ACC112 (cell line): Measurements from ENCODE around the gene MLF2.
A peak's percentile ranks its signal among the peaks of the same experiment; 100 is the strongest.

Source experiments
- H2AFZ ChIP-seq: fragments of 200-600 bp; sonication (generic); one replicate; pipeline ENCODE4 v1.6.0; 2017; ENCODE audit warnings: antibody characterized with exemption, low read length; ENCODE audit not compliant: unreplicated experiment
- H3K27ac ChIP-seq: fragments of 200-600 bp; sonication (generic); 2 replicates; pipeline ENCODE4 v1.5.1; 2014; ENCODE audit warnings: low read depth, mild to moderate bottlenecking, antibody characterized with exemption, low read length, moderate library complexity
- H3K27me3 ChIP-seq: fragments of 200-600 bp; sonication (generic); 2 replicates; pipeline ENCODE4 v1.6.1; 2014; ENCODE audit warnings: mild to moderate bottlenecking, antibody characterized with exemption, low read length, moderate library complexity, mixed read lengths; ENCODE audit not compliant: insufficient read depth
- H3K36me3 ChIP-seq: fragments of 200-600 bp; sonication (generic); 2 replicates; pipeline ENCODE4 v1.6.1; 2016; ENCODE audit warnings: mild to moderate bottlenecking, antibody characterized with exemption, low read length, moderate library complexity, mixed read lengths; ENCODE audit not compliant: insufficient read depth
- H3K4me1 ChIP-seq: fragments of 200-600 bp; sonication (generic); one replicate; pipeline ENCODE4 v1.6.1; 2016; ENCODE audit warnings: low read length, mixed read lengths; ENCODE audit not compliant: insufficient read depth, unreplicated experiment, control insufficient read depth
- H3K4me3 ChIP-seq: fragments of 200-600 bp; sonication (generic); 2 replicates; pipeline ENCODE4 v1.5.1; 2014; ENCODE audit warnings: mild to moderate bottlenecking, low read depth, low read length
- H3K79me2 ChIP-seq: fragments of 200-600 bp; sonication (generic); one replicate; pipeline ENCODE4 v1.6.0; 2016; ENCODE audit warnings: low read length; ENCODE audit not compliant: control insufficient read depth, unreplicated experiment, insufficient read depth

The MLF2 gene

DNA sequence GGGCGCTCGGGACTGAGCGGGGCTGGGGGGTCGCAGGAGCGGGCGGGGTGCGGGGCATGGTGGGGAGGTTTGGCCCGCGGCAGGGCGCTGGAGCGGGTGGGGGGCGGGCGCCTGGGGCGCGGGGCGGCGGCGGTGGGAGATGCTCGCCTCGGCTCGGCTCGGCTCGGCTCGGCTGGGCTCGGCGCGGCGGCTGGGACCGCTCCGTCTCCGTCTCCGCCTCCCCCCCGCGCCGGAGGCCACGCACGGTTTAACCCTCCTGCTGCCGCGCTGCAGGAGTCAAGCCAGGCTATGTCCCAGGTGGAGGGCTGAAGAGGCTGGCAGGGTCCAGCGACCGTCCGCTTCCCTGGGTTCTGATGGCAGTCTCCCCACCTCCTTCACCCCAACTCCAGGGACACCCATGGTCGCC, 52.3 kb downstream of the MLF2 start, which contains the start of gene PIANP:
Gene PIANP (minus strand): TSS at position 170 of the 406 bp plus-strand sequence. CDS start 2,754 bp downstream, outside the sequence.
- H3K4me3 ChIP-seq, result peak within 1 kb of the TSS; percentile 77
- H2AFZ ChIP-seq, result peak within 1 kb of the TSS; percentile 84
- H3K4me1 ChIP-seq, result peaks cover 6% of the 10 kb centered on the region
- no peak within 1 kb of the TSS for H3K27ac ChIP-seq
- H3K79me2 ChIP-seq, result no peaks in the 10 kb centered on the region
- no peaks in the 10 kb centered on the region for H3K36me3 ChIP-seq
- H3K27me3 ChIP-seq, result peaks cover 48% of the 10 kb centered on the region

DNA sequence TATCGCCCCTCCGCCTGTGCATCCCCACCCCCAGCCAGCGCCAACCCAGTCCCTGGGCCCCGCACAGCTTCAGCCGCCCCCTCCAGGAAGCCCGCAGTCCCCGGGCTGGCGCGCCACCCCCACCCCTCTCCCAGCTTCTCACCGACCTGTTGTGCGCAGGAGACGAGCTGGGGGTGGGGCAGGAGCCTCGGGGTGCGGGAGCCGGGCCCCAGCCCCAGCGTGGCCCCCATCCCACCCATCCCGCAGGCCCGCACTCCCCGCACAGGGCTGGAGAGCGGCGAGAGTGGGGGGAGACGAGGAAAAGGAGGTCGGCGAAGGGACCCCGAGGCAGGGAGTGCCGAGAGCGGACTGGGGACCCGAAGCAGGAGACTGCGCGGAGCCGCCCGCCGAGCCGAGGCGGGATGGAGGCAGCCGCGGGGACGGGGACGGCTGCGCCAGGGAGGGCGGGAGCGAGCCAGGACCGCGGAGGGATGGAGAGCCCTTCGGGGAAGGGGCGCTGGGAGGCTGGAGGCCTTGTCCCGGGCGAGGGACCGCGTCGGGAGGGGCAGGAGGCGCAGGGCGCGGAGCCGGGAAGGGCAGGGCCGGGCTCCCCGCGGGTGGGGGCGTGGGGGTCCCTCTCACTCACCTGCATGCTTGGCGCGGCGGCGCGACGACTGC, 52.8 kb downstream of the MLF2 start:
- H3K27ac ChIP-seq, result no peak overlapping the region
- peak overlapping the region; percentile 33 for H2AFZ ChIP-seq
- H3K4me3 ChIP-seq, result peak overlapping the region; percentile 77

DNA sequence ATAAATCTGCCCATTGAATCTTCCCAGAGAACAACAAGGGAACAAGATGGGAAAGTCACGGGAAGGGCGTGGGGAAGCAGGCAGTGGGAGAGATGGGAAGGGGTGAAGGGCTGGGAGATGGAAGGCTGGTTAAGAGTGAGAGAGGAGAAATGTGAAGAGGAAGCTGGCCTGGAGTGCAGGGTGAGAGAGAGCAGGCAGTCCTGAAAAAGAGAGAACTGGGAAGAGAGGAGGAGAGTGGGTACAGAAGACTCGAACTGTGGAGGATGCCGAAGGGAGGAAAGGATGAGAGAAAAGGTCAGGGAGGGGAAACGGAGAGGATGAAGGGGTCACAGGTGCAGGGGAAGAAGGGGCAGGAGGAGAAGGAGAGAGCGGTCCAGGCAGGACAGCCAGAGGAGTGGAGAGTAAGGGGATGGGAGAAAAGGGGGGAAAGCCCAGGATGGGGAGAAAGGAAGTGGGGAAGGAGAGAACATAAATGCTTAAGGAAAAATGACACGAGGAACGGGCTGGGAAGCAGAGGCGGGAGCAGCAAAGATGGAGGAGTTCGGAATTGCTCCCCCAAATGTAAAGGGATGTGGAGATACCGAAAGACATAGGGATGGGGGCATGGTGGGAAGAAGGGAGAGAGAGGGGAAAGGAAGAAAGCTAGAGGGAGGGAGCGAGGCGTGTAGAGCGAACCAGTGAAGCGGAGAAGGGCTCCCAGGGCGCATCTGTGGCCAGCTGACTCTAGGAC, 53.5 kb downstream of the MLF2 start:
- H3K79me2 ChIP-seq, result no peaks in the 10 kb centered on the region
- peaks cover 46% of the 10 kb centered on the region for H3K27me3 ChIP-seq
- no peak overlapping the region for H3K27ac ChIP-seq
- no peak overlapping the region for H2AFZ ChIP-seq
- peaks cover 6% of the 10 kb centered on the region for H3K4me1 ChIP-seq
- no peaks in the 10 kb centered on the region for H3K36me3 ChIP-seq
- peak overlapping the region; percentile 77 for H3K4me3 ChIP-seq

More for the DNA sequence above, 52.8 kb downstream of the MLF2 start:
- no peaks in the 10 kb centered on the region for H3K36me3 ChIP-seq
- no peaks in the 10 kb centered on the region for H3K79me2 ChIP-seq
- H3K27me3 ChIP-seq, result peaks cover 48% of the 10 kb centered on the region
- H3K4me1 ChIP-seq, result peaks cover 6% of the 10 kb centered on the region

DNA sequence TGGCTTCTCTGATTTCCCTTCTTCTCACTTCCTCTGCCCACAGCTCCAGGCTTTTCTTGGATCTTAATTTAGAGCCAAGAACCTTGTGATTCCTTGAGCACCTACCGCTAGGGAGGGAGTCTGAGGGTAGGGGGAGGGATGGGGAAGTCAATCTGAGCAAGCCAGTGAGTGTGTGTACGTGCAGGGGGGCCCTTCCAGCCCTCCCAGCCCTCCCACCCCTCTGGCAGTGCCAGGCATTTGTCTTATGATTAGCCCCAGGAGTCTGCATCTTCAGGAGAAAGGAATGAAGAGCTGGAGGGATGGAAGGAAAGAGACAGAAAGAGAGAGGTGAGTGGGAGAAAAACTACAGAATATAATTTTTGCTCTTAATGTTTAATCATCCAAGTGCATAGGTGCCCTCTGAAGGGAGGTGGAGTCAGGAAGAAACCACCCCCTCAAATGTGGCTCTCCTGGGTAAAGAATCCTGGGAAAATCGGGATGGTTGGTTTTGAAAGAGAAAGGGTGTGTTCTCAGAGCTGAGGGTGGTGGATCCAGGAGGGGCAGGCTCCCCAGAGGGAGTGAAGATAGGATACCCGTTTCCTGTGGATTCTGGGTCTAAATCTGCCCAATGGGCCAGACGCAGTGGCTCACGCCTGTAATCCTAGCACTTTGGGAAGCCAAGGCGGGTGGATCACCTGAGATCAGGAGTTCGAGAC, 54.4 kb downstream of the MLF2 start:
- Histone ChIP-seq H3K27ac (no peak overlapping the region), H2AFZ (no peak overlapping the region), H3K79me2 (no peaks in the 10 kb centered on the region), H3K36me3 (no peaks in the 10 kb centered on the region), H3K4me1 (peaks cover 6% of the 10 kb centered on the region), H3K27me3 (peaks cover 38% of the 10 kb centered on the region), H3K4me3 (no peak overlapping the region)
